ENCODE results near the gene CIRBP.

Gene CIRBP

GRCh38 chr19:1250437-1251260 is 18.5 kb upstream of the CIRBP start:
- no peak for TF ChIP-seq MAX (IDR thresholded peaks at IDR 0.05; ENCODE audit: low read depth, low read length)
- TF ChIP-seq CTCF (IDR thresholded peaks at IDR 0.05; ENCODE audit: low read depth, low read length) = no peak
- no peak for TF ChIP-seq MYC (IDR thresholded peaks at IDR 0.05; ENCODE audit: low read depth, low read length)
- no peak for TF ChIP-seq POLR2A (IDR thresholded peaks at IDR 0.05; ENCODE audit: extremely low read depth, insufficient read length)
- peak overlapping the region; percentile 54 for H3K4me3 ChIP-seq (ENCODE audit: low read depth, low read length)
- DNase-seq (ENCODE audit: low read depth) = peak; percentile 63

- DNase-seq (ENCODE audit: low read depth) = peak; percentile 76
- TF ChIP-seq MYC (IDR thresholded peaks at IDR 0.05; ENCODE audit: low read depth, low read length) (no peak), CTCF (IDR thresholded peaks at IDR 0.05; ENCODE audit: low read depth, low read length) (no peak), MAX (IDR thresholded peaks at IDR 0.05; ENCODE audit: low read depth, low read length) (no peak), POLR2A (IDR thresholded peaks at IDR 0.05; ENCODE audit: extremely low read depth, insufficient read length) (no peak)
- peak overlapping the region; percentile 54 for H3K4me3 ChIP-seq (ENCODE audit: low read depth, low read length)
These were observed 17.6 kb upstream of the CIRBP start for GRCh38 chr19:1251330-1252220.

GRCh38 chr19:1252221-1252820 is 16.8 kb upstream of the CIRBP start:
- peak; percentile 89 for DNase-seq (ENCODE audit: low read depth)
- H3K4me3 ChIP-seq (ENCODE audit: low read depth, low read length) = peak overlapping the region; percentile 25
- TF ChIP-seq MAX (IDR thresholded peaks at IDR 0.05; ENCODE audit: low read depth, low read length) = no peak
- TF ChIP-seq MYC (IDR thresholded peaks at IDR 0.05; ENCODE audit: low read depth, low read length) = no peak
- no peak for TF ChIP-seq POLR2A (IDR thresholded peaks at IDR 0.05; ENCODE audit: extremely low read depth, insufficient read length)
- TF ChIP-seq CTCF (IDR thresholded peaks at IDR 0.05; ENCODE audit: low read depth, low read length) = no peak

- 0 out of 2 replicates have a peak, but pooled peaks have one; percentile 11 for TF ChIP-seq MYC (IDR thresholded peaks at IDR 0.05; ENCODE audit: low read depth, low read length)
- TF ChIP-seq POLR2A (IDR thresholded peaks at IDR 0.05; ENCODE audit: extremely low read depth, insufficient read length) = no peak
- TF ChIP-seq MAX (IDR thresholded peaks at IDR 0.05; ENCODE audit: low read depth, low read length) = 0 out of 2 replicates have a peak, but pooled peaks have one; percentile 27
- DNase-seq (ENCODE audit: low read depth) = peak; percentile 93
- H3K4me3 ChIP-seq (ENCODE audit: low read depth, low read length) = no peak overlapping the region
These were observed 16.2 kb upstream of the CIRBP start for GRCh38 chr19:1252821-1253513.

GRCh38 chr19:1253514-1254080 is 15.5 kb upstream of the CIRBP start:
- TF ChIP-seq POLR2A (IDR thresholded peaks at IDR 0.05; ENCODE audit: extremely low read depth, insufficient read length) (no peak), CTCF (IDR thresholded peaks at IDR 0.05; ENCODE audit: low read depth, low read length) (no peak)
- no peak overlapping the region for H3K4me3 ChIP-seq (ENCODE audit: low read depth, low read length)
- no peak for DNase-seq (ENCODE audit: low read depth)
